Naive thymus-derived CD4-positive, alpha-beta T cell (primary cell): ENCODE data around the gene SLAIN1. TPM values are rescaled to one million over a fixed set of nuclear protein-coding genes. Genes with fewer than 3 reads are reported as not detected.
"Not testable (repeated sequence)": the region's sequence is repeated elsewhere in the genome, so short reads cannot be mapped to it uniquely, and the experiment has no call there.

Experiments
- ATAC-seq: fragments of 150-1000 bp; cut with Tn5 transposase; 2 replicates; pipeline ENCODE4 v1.10.0; 2021; ENCODE audit warnings: mild to moderate bottlenecking, moderate library complexity
- CTCF ChIA-PET: fragments of 350-600 bp; sonication (Branson Sonifier 250); formaldehyde crosslinking; loops from one replicate; lab custom pipeline; 2021; ENCODE audit warnings: antibody characterized with exemption; lab: Charles Lee
- POLR2A ChIA-PET: fragments of 350-600 bp; sonication (Branson Sonifier 250); formaldehyde crosslinking; loops from one replicate; lab custom pipeline; 2021; ENCODE audit warnings: antibody characterized with exemption, inconsistent platforms; lab: Charles Lee
- DNase-seq, 9 donors: peaks; one replicate each; pipeline versions ENCODE4 v3.0.0 to v3.0.0-alpha.2; 2020 to 2022; ENCODE audit warnings: mixed read lengths in 1 of 9
- H3K27ac ChIP-seq: one replicate; pipeline ENCODE4 v1.7.0; 2013; ENCODE audit warnings: mild to moderate bottlenecking, low read depth, low read length, moderate library complexity
- H3K27me3 ChIP-seq, 2 donors: one replicate each; pipeline ENCODE4 v1.7.0; 2013; ENCODE audit warnings: low read length in 2 of 2, mild to moderate bottlenecking in 2 of 2, moderate library complexity in 2 of 2; ENCODE audit not compliant: control insufficient read depth in 2 of 2, insufficient read depth in 2 of 2
- H3K36me3 ChIP-seq, 3 experiments: 1 replicate in 2 of 3; 2 replicates in 1 of 3; pipeline ENCODE4 v1.7.0; 2013; ENCODE audit warnings: low read length in 3 of 3, mild to moderate bottlenecking in 3 of 3, moderate library complexity in 1 of 3; ENCODE audit not compliant: insufficient read depth in 3 of 3, control insufficient read depth in 2 of 3
- H3K4me1 ChIP-seq, 2 donors: one replicate each; pipeline ENCODE4 v1.7.0; 2013; ENCODE audit warnings: low read length in 2 of 2, mild to moderate bottlenecking in 2 of 2, moderate library complexity in 1 of 2; ENCODE audit not compliant: control insufficient read depth in 2 of 2, insufficient read depth in 2 of 2
- H3K4me3 ChIP-seq: 2 replicates; pipeline ENCODE4 v1.7.0; 2013; ENCODE audit warnings: mild to moderate bottlenecking, low read length
- H3K9me3 ChIP-seq, 3 experiments: 1 replicate in 2 of 3; 2 replicates in 1 of 3; pipeline ENCODE4 v1.7.0; 2013; ENCODE audit warnings: low read length in 3 of 3; ENCODE audit not compliant: control insufficient read depth in 2 of 3
- H3K27ac Mint-ChIP-seq, 9 donors: one replicate each; pipeline ENCODE4 v1.8.0; 2020 to 2022; ENCODE audit warnings: mixed read lengths in 9 of 9, mild to moderate bottlenecking in 8 of 9, moderate library complexity in 5 of 9, inconsistent platforms in 2 of 9
- H3K27me3 Mint-ChIP-seq, 5 donors: one replicate each; pipeline ENCODE4 v1.8.0; 2021 to 2022; ENCODE audit warnings: mixed read lengths in 5 of 5, mild to moderate bottlenecking in 1 of 5
- H3K36me3 Mint-ChIP-seq, 5 donors: one replicate each; pipeline ENCODE4 v1.8.0; 2020 to 2022; ENCODE audit warnings: mixed read lengths in 5 of 5, mild to moderate bottlenecking in 3 of 5, inconsistent platforms in 1 of 5
- H3K4me1 Mint-ChIP-seq, 7 donors: one replicate each; pipeline ENCODE4 v1.8.0; 2020 to 2022; ENCODE audit warnings: mixed read lengths in 7 of 7, mild to moderate bottlenecking in 3 of 7, inconsistent platforms in 1 of 7
- H3K4me3 Mint-ChIP-seq, 10 donors: one replicate each; pipeline ENCODE4 v1.8.0; 2020 to 2022; ENCODE audit warnings: mild to moderate bottlenecking in 10 of 10, mixed read lengths in 10 of 10, moderate library complexity in 6 of 10, inconsistent platforms in 2 of 10
- H3K9me3 Mint-ChIP-seq, 11 donors: one replicate each; pipeline ENCODE4 v1.8.0; 2020 to 2022; ENCODE audit warnings: mixed read lengths in 11 of 11, mild to moderate bottlenecking in 4 of 11, inconsistent platforms in 1 of 11, moderate library complexity in 1 of 11
- intact Hi-C, 2 donors: fragments of 100-400 bp; cut with micrococcal nuclease; formaldehyde crosslinking; loops; one replicate each; pipeline ENCODE4 v1.15.1; 2023
- polyA plus RNA-seq, 2 donors: library from polyadenylated mRNA; unstranded; fragments of 300-500 nt; fragmentation: Illumina TruSeq; gene quantifications; one replicate each; pipeline ENCODE4 v1.2.3, GENCODE V29; 2021
- total RNA-seq, 6 experiments: library from RNA in 5 of 6; stranded (reverse) in 5 of 6; gene quantifications; 1 replicate in 5 of 6; 2 replicates in 1 of 6; pipeline ENCODE4 v1.2.3 and lab custom pipeline; 2021 to 2026

Gene SLAIN1
- 10 to 100 TPM; 28.3 to 67.8 (median 42.4) TPM for total RNA-seq
- polyA plus RNA-seq = 10 to 100 TPM; 21.5 to 31.2 TPM
- total RNA-seq (lab: John Stamatoyannopoulos, UW) = 52.2 reads per million, percentile 72 among the genes with 10 or more reads in this experiment

- Mint-ChIP-seq H3K27ac (peak within 1 kb of the TSS; percentile 66 to 96 (median 86)), H3K4me1 (peaks cover 13 to 53% (median 43%) of the 10 kb centered on the region in 7 donors), H3K36me3 (peaks cover 0 to 7% (median 0%) of the 10 kb centered on the region in 5 donors), H3K27me3 (peaks cover 0 to 40% (median 0%) of the 10 kb centered on the region in 5 donors), H3K9me3 (peaks cover 0 to 2% (median 0%) of the 10 kb centered on the region in 11 donors), H3K4me3 (peak within 1 kb of the TSS; percentile 90 to 100 (median 95))
- Histone ChIP-seq H3K4me3 (peak within 1 kb of the TSS; percentile 94), H3K9me3 (no peaks in the 10 kb centered on the region), H3K36me3 (no peaks in the 10 kb centered on the region), H3K27me3 (no peaks in the 10 kb centered on the region), H3K4me1 (peaks cover 17 to 18% of the 10 kb centered on the region in 2 donors), H3K27ac (peak within 1 kb of the TSS; percentile 87)
- ChIA-PET CTCF (interaction anchor here (0.6 to 1.5 kb wide), 3 partner anchors 56 to 1272 kb away, joined by 3 to 5 read pairs (median 4); no protein-coding TSS in a partner anchor), POLR2A (interaction anchor here (0.7 to 3.5 kb wide), 7 partner anchors 9 to 1837 kb away, joined by 3 to 13 read pairs (median 4); partner anchors contain the start of genes KCTD12 and MYCBP2)
- ATAC-seq (peak; percentile 90), DNase-seq (peak; percentile 78 to 90 (median 85))
- intact Hi-C loops = loop anchor here (1.0 to 10.0 kb wide), 20 partner anchors 33 to 1935 kb away; partner anchors contain the start of genes CLN5 (in 2 of the 2), OBI1 (in 2 of the 2), POU4F1 (in 2 of the 2) and FBXL3 (in 1 of the 2)
Measured at GRCh38 chr13:77697217-77698103, at the start of gene SLAIN1. SLAIN1 (plus strand) TSS chr13:77697687; CDS start chr13:77697914, 227 bp downstream.

GRCh38 chr13:77650409-77650808 lies 47.1 kb upstream of the SLAIN1 start:
- peaks cover 0 to 15% (median 6%) of the 10 kb centered on the region in 5 donors for H3K27me3 Mint-ChIP-seq
- DNase-seq (no peak), ATAC-seq (no peak)
- no peak overlapping the region for H3K27ac Mint-ChIP-seq
- intact Hi-C loops = no loop called here
- no peak overlapping the region for H3K4me3 Mint-ChIP-seq
- Histone ChIP-seq H3K27me3 (no peaks in the 10 kb centered on the region), H3K27ac (no peak overlapping the region), H3K36me3 (no peaks in the 10 kb centered on the region), H3K4me1 (no peaks in the 10 kb centered on the region), H3K4me3 (no peak overlapping the region), H3K9me3 (no peaks in the 10 kb centered on the region)
- H3K4me1 Mint-ChIP-seq = no peaks in the 10 kb centered on the region
- H3K36me3 Mint-ChIP-seq = peaks cover 0 to 5% (median 0%) of the 10 kb centered on the region in 5 donors
- POLR2A ChIA-PET = no interaction called here
- CTCF ChIA-PET = no interaction called here
- H3K9me3 Mint-ChIP-seq = peaks cover 2 to 16% (median 8%) of the 10 kb centered on the region in 11 donors

- Mint-ChIP-seq H3K9me3 (peaks cover 2 to 16% (median 8%) of the 10 kb centered on the region in 11 donors), H3K27me3 (peaks cover 0 to 8% (median 6%) of the 10 kb centered on the region in 5 donors), H3K4me1 (no peaks in the 10 kb centered on the region), H3K36me3 (peaks cover 0 to 5% (median 0%) of the 10 kb centered on the region in 5 donors), H3K27ac (no peak overlapping the region), H3K4me3 (no peak overlapping the region)
- intact Hi-C loops = no loop called here
- Histone ChIP-seq H3K9me3 (no peaks in the 10 kb centered on the region), H3K4me1 (no peaks in the 10 kb centered on the region), H3K4me3 (no peak overlapping the region), H3K27ac (no peak overlapping the region), H3K36me3 (no peaks in the 10 kb centered on the region), H3K27me3 (no peaks in the 10 kb centered on the region)
- DNase-seq (no peak), ATAC-seq (no peak)
- ChIA-PET POLR2A (no interaction called here), CTCF (interaction anchor here (0.7 kb wide), 1 partner anchor 8 kb away, joined by 4 read pairs; no protein-coding TSS in a partner anchor)
Measured at GRCh38 chr13:77653301-77653700, 44.2 kb upstream of the SLAIN1 start.

- H3K27me3 ChIP-seq, H3K4me1 ChIP-seq, H3K27ac Mint-ChIP-seq, intact Hi-C loops, CTCF ChIA-PET, H3K27ac ChIP-seq, H3K4me3 Mint-ChIP-seq, H3K36me3 ChIP-seq, H3K9me3 ChIP-seq, POLR2A ChIA-PET, H3K36me3 Mint-ChIP-seq, H3K27me3 Mint-ChIP-seq, H3K4me3 ChIP-seq, DNase-seq, ATAC-seq, H3K4me1 Mint-ChIP-seq, H3K9me3 Mint-ChIP-seq: not testable (repeated sequence)
Measured at GRCh38 chr13:77660016-77660415, 37.5 kb upstream of the SLAIN1 start.

GRCh38 chr13:77660841-77661250 lies 36.6 kb upstream of the SLAIN1 start:
- DNase-seq (no peak), ATAC-seq (no peak)
- Mint-ChIP-seq H3K36me3 (peaks cover 0 to 3% (median 0%) of the 10 kb centered on the region in 5 donors), H3K27ac (no peak overlapping the region), H3K27me3 (peaks cover 0 to 4% (median 0%) of the 10 kb centered on the region in 5 donors), H3K4me1 (no peaks in the 10 kb centered on the region), H3K4me3 (no peak overlapping the region), H3K9me3 (peaks cover 0 to 4% (median 0%) of the 10 kb centered on the region in 11 donors)
- intact Hi-C loops = no loop called here
- POLR2A ChIA-PET = no interaction called here
- H3K36me3 ChIP-seq = no peaks in the 10 kb centered on the region
- no peaks in the 10 kb centered on the region for H3K27me3 ChIP-seq
- H3K27ac ChIP-seq = no peak overlapping the region
- H3K9me3 ChIP-seq = no peaks in the 10 kb centered on the region
- H3K4me3 ChIP-seq = no peak overlapping the region
- CTCF ChIA-PET = no interaction called here
- H3K4me1 ChIP-seq = no peaks in the 10 kb centered on the region

DNA sequence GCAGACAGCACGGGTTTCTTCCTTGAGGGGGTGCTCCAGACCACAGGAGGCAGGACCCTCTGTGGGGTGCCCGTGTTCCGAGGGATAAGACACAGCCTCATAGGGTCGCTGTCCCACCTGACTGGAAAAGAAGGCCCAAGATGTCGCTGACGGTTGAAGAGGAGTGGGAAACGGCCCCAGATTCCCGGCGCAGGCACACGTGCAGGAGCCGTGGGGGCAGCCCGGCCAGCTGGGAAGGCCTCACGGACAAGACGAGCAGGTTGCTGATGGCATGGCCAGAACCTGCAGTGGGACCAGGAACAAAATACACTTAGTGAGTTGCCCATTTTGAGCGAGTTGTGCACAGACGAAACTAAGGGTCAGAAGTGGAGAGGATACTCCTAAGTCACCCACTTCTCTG lies 35.2 kb upstream of the SLAIN1 start:
- H3K4me3 ChIP-seq, ATAC-seq, DNase-seq, H3K36me3 Mint-ChIP-seq, POLR2A ChIA-PET, H3K4me1 Mint-ChIP-seq, H3K27ac ChIP-seq, H3K9me3 ChIP-seq, H3K4me3 Mint-ChIP-seq, H3K4me1 ChIP-seq, H3K27ac Mint-ChIP-seq, H3K27me3 ChIP-seq, H3K36me3 ChIP-seq, CTCF ChIA-PET, H3K9me3 Mint-ChIP-seq, intact Hi-C loops: not testable (repeated sequence)
- peaks cover 6 to 17% (median 11%) of the 10 kb centered on the region in 5 donors for H3K27me3 Mint-ChIP-seq
